ENCODE results near the gene CTNNA1. TPM values are rescaled to one million over a fixed set of nuclear protein-coding genes. Genes with fewer than 3 reads are reported as not detected.

Gene CTNNA1
- total RNA-seq, 1 donor from 2014 or later: 359 TPM

GRCh38 chr5:138955013-138955660 is 201.9 kb downstream of the CTNNA1 start:
- H3K27me3 Mint-ChIP-seq (ENCODE audit: low read depth, unreplicated experiment): peaks cover 9% of the 10 kb centered on the region
- no peak for DNase-seq (ENCODE audit: low read depth)
- H3K9ac ChIP-seq (ENCODE audit: low read length): no peak overlapping the region
- peaks cover 12% of the 10 kb centered on the region for H3K4me1 ChIP-seq (ENCODE audit: insufficient read depth, low read length)
- no peaks in the 10 kb centered on the region for H3K9me3 Mint-ChIP-seq (ENCODE audit: unreplicated experiment)
- TF ChIP-seq CTCF (IDR thresholded peaks at IDR 0.05; ENCODE audit: insufficient read depth, low read depth, low read length): no peak
- TF ChIP-seq EZH2 (IDR thresholded peaks at IDR 0.05; ENCODE audit: insufficient read depth, low read length): no peak
- H3K4me2 ChIP-seq (ENCODE audit: low read length): no peak overlapping the region
- H3K27ac Mint-ChIP-seq (ENCODE audit: unreplicated experiment): no peak overlapping the region
- peaks cover 12% of the 10 kb centered on the region for H3K36me3 Mint-ChIP-seq (ENCODE audit: low read depth, unreplicated experiment)
- H3K4me3 Mint-ChIP-seq (ENCODE audit: unreplicated experiment): peak overlapping the region; percentile 55
- no peaks in the 10 kb centered on the region for H3K36me3 ChIP-seq (ENCODE audit: insufficient read depth, low read length)
- no peak for FAIRE-seq
- H3K4me3 ChIP-seq (ENCODE audit: insufficient read depth, low read depth, low read length): no peak overlapping the region
- H4K20me1 ChIP-seq (ENCODE audit: insufficient read depth, low read length): peaks cover 9% of the 10 kb centered on the region
- no peak overlapping the region for H2AFZ ChIP-seq (ENCODE audit: low read depth, low read length)
- H3K9me3 ChIP-seq (ENCODE audit: insufficient read depth, low read depth, low read length): no peaks in the 10 kb centered on the region
- no peaks in the 10 kb centered on the region for H3K79me2 ChIP-seq (ENCODE audit: insufficient read depth, low read length)
- peaks cover 33% of the 10 kb centered on the region for H3K4me1 Mint-ChIP-seq (ENCODE audit: low read depth, unreplicated experiment)
- no peaks in the 10 kb centered on the region for H3K27me3 ChIP-seq (ENCODE audit: insufficient read depth, low read length)
- no peak overlapping the region for H3K27ac ChIP-seq (ENCODE audit: low read depth, low read length)

- no peak overlapping the region for H3K4me3 ChIP-seq (ENCODE audit: insufficient read depth, low read depth, low read length)
- no peaks in the 10 kb centered on the region for H3K79me2 ChIP-seq (ENCODE audit: insufficient read depth, low read length)
- Mint-ChIP-seq H3K27me3 (ENCODE audit: low read depth, unreplicated experiment) (peaks cover 5% of the 10 kb centered on the region), H3K36me3 (ENCODE audit: low read depth, unreplicated experiment) (peaks cover 7% of the 10 kb centered on the region), H3K9me3 (ENCODE audit: unreplicated experiment) (no peaks in the 10 kb centered on the region), H3K4me1 (ENCODE audit: low read depth, unreplicated experiment) (peaks cover 33% of the 10 kb centered on the region), H3K4me3 (ENCODE audit: unreplicated experiment) (no peak overlapping the region), H3K27ac (ENCODE audit: unreplicated experiment) (no peak overlapping the region)
- no peak for FAIRE-seq
- peaks cover 8% of the 10 kb centered on the region for H4K20me1 ChIP-seq (ENCODE audit: insufficient read depth, low read length)
- no peak overlapping the region for H2AFZ ChIP-seq (ENCODE audit: low read depth, low read length)
- TF ChIP-seq CTCF (IDR thresholded peaks at IDR 0.05; ENCODE audit: insufficient read depth, low read depth, low read length) (no peak), EZH2 (IDR thresholded peaks at IDR 0.05; ENCODE audit: insufficient read depth, low read length) (no peak)
- H3K4me1 ChIP-seq (ENCODE audit: insufficient read depth, low read length): peaks cover 12% of the 10 kb centered on the region
- no peak overlapping the region for H3K4me2 ChIP-seq (ENCODE audit: low read length)
- no peaks in the 10 kb centered on the region for H3K9me3 ChIP-seq (ENCODE audit: insufficient read depth, low read depth, low read length)
- no peak overlapping the region for H3K9ac ChIP-seq (ENCODE audit: low read length)
- H3K36me3 ChIP-seq (ENCODE audit: insufficient read depth, low read length): no peaks in the 10 kb centered on the region
- DNase-seq (ENCODE audit: low read depth): no peak
- no peaks in the 10 kb centered on the region for H3K27me3 ChIP-seq (ENCODE audit: insufficient read depth, low read length)
- H3K27ac ChIP-seq (ENCODE audit: low read depth, low read length): no peak overlapping the region
These were observed 202.6 kb downstream of the CTNNA1 start for GRCh38 chr5:138955671-138956295.

- H2AFZ ChIP-seq (ENCODE audit: low read depth, low read length): no peak overlapping the region
- H3K4me2 ChIP-seq (ENCODE audit: low read length): no peak overlapping the region
- no peak overlapping the region for H3K27ac ChIP-seq (ENCODE audit: low read depth, low read length)
- no peaks in the 10 kb centered on the region for H3K27me3 ChIP-seq (ENCODE audit: insufficient read depth, low read length)
- H3K36me3 Mint-ChIP-seq (ENCODE audit: low read depth, unreplicated experiment): peaks cover 5% of the 10 kb centered on the region
- no peaks in the 10 kb centered on the region for H3K9me3 Mint-ChIP-seq (ENCODE audit: unreplicated experiment)
- peaks cover 8% of the 10 kb centered on the region for H4K20me1 ChIP-seq (ENCODE audit: insufficient read depth, low read length)
- no peak overlapping the region for H3K27ac Mint-ChIP-seq (ENCODE audit: unreplicated experiment)
- peaks cover 12% of the 10 kb centered on the region for H3K4me1 ChIP-seq (ENCODE audit: insufficient read depth, low read length)
- no peak for FAIRE-seq
- H3K27me3 Mint-ChIP-seq (ENCODE audit: low read depth, unreplicated experiment): peaks cover 3% of the 10 kb centered on the region
- no peak overlapping the region for H3K4me3 ChIP-seq (ENCODE audit: insufficient read depth, low read depth, low read length)
- H3K4me3 Mint-ChIP-seq (ENCODE audit: unreplicated experiment): no peak overlapping the region
- no peaks in the 10 kb centered on the region for H3K36me3 ChIP-seq (ENCODE audit: insufficient read depth, low read length)
- H3K79me2 ChIP-seq (ENCODE audit: insufficient read depth, low read length): no peaks in the 10 kb centered on the region
- no peak for DNase-seq (ENCODE audit: low read depth)
- H3K9ac ChIP-seq (ENCODE audit: low read length): no peak overlapping the region
- H3K9me3 ChIP-seq (ENCODE audit: insufficient read depth, low read depth, low read length): no peaks in the 10 kb centered on the region
- peaks cover 44% of the 10 kb centered on the region for H3K4me1 Mint-ChIP-seq (ENCODE audit: low read depth, unreplicated experiment)
- no peak for TF ChIP-seq EZH2 (IDR thresholded peaks at IDR 0.05; ENCODE audit: insufficient read depth, low read length)
- TF ChIP-seq CTCF (IDR thresholded peaks at IDR 0.05; ENCODE audit: insufficient read depth, low read depth, low read length): no peak
These were observed 203.6 kb downstream of the CTNNA1 start for GRCh38 chr5:138956801-138957200.

Data from astrocyte (in vitro differentiated cells and primary cell).